Right atrium auricular region (tissue), 2 donors: ENCODE results near the gene ZCCHC3. TPM values are rescaled to one million over a fixed set of nuclear protein-coding genes. Genes with fewer than 3 reads are reported as not detected.

ENCODE experiments used
- DNase-seq: peaks from one replicate; pipeline ENCODE4 v3.0.0-alpha.2; 2019; ENCODE audit warnings: low spot score
- H3K27ac ChIP-seq, 2 donors: fragments of 200-600 bp; sonication (generic); 1 replicate in 1 of 2; 2 replicates in 1 of 2; pipeline ENCODE4 v1.5.1; 2016 to 2019
- H3K27me3 ChIP-seq, 2 donors: fragments of 200-600 bp; sonication (generic); one replicate each; pipeline versions ENCODE4 v1.5.1 to v1.6.0; 2017 to 2019
- H3K36me3 ChIP-seq: fragments of 200-600 bp; sonication (generic); one replicate; pipeline ENCODE4 v1.5.1; 2016
- H3K4me1 ChIP-seq, 2 donors: fragments of 200-600 bp; sonication (generic); one replicate each; pipeline versions ENCODE4 v1.5.1 to v1.6.0; 2017 to 2019
- H3K4me3 ChIP-seq, 2 donors: fragments of 200-600 bp; sonication (generic); 1 replicate in 1 of 2; 2 replicates in 1 of 2; pipeline ENCODE4 v1.5.1; 2017 to 2019; ENCODE audit warnings: mild to moderate bottlenecking in 1 of 2, moderate library complexity in 1 of 2
- H3K9me3 ChIP-seq, 2 donors: fragments of 200-600 bp; sonication (generic); one replicate each; pipeline ENCODE4 v1.5.1; 2019
- CTCF ChIP-seq, 2 donors: fragments of 200-600 bp; sonication (generic); IDR thresholded peaks; one replicate each; pipeline ENCODE4 v1.5.1; 2019; ENCODE audit warnings: antibody characterized with exemption in 2 of 2
- total RNA-seq, 2 donors: library from RNA; depleted of rRNA; stranded (reverse); fragments of >200 nt; gene quantifications; one replicate each; pipeline ENCODE4 v1.1.0, GENCODE V29; 2016

Gene ZCCHC3
- total RNA-seq, 2 donors from 2014 or later, result 10.2 to 14.4 TPM

DNA sequence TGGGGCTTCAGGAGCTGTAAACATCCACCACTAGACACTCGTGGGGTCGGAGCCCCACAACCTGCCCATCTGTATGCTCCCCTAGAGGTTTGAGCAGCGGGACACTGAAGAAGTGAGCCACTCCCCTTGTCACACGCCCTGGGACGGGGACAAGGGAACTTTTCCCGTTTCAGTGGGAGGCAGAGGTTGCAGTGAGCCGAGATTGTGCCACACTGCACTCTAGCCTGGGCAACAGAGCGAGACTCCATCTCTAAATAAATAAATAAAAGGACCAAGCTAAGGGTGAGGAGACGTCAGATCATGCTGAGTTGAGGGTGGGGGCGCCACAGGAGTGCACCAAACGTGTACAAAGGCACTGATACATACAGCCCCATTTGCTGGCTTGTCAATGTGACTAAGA, 8.4 kb downstream of the ZCCHC3 start:
- Histone ChIP-seq H3K4me1 (peaks cover 0 to 24% of the 10 kb centered on the region in 2 donors), H3K36me3 (no peaks in the 10 kb centered on the region), H3K27ac (no peak overlapping the region), H3K4me3 (no peak overlapping the region), H3K9me3 (no peaks in the 10 kb centered on the region), H3K27me3 (no peaks in the 10 kb centered on the region)
- no peak for DNase-seq
- TF ChIP-seq CTCF (IDR thresholded peaks at IDR 0.05), result no peak

- Histone ChIP-seq H3K27ac (peak overlapping the region in 1 of 2 donors; percentile 92), H3K4me1 (peaks cover 0 to 16% of the 10 kb centered on the region in 2 donors), H3K27me3 (no peaks in the 10 kb centered on the region), H3K36me3 (no peaks in the 10 kb centered on the region), H3K4me3 (no peak overlapping the region), H3K9me3 (no peaks in the 10 kb centered on the region)
- DNase-seq, result no peak
- TF ChIP-seq CTCF (IDR thresholded peaks at IDR 0.05), result no peak
These were observed 11.2 kb downstream of the ZCCHC3 start for GRCh38 chr20:308427-309038.

- Histone ChIP-seq H3K27me3 (no peaks in the 10 kb centered on the region), H3K36me3 (no peaks in the 10 kb centered on the region), H3K27ac (peak overlapping the region; percentile 78 to 92), H3K4me3 (peak overlapping the region; percentile 52 to 57), H3K4me1 (peaks cover 0 to 16% of the 10 kb centered on the region in 2 donors), H3K9me3 (no peaks in the 10 kb centered on the region)
- DNase-seq, result no peak
- TF ChIP-seq CTCF (IDR thresholded peaks at IDR 0.05), result peak in 1 of 2 donors; percentile 25
These were observed 12.0 kb downstream of the ZCCHC3 start for GRCh38 chr20:309306-309840.

GRCh38 chr20:309841-310644, 12.7 kb downstream of the ZCCHC3 start:
- H3K4me1 ChIP-seq, result peaks cover 0 to 16% of the 10 kb centered on the region in 2 donors
- H3K27me3 ChIP-seq, result no peaks in the 10 kb centered on the region
- H3K9me3 ChIP-seq, result no peaks in the 10 kb centered on the region
- no peak for TF ChIP-seq CTCF (IDR thresholded peaks at IDR 0.05)
- H3K36me3 ChIP-seq, result no peaks in the 10 kb centered on the region
- H3K27ac ChIP-seq, result peak overlapping the region; percentile 78 to 92
- peak overlapping the region; percentile 52 to 57 for H3K4me3 ChIP-seq
- peak; percentile 99 for DNase-seq

GRCh38 chr20:310645-311044, 13.3 kb downstream of the ZCCHC3 start:
- Histone ChIP-seq H3K27me3 (no peaks in the 10 kb centered on the region), H3K36me3 (no peaks in the 10 kb centered on the region), H3K9me3 (no peaks in the 10 kb centered on the region), H3K27ac (peak overlapping the region; percentile 78 to 92), H3K4me1 (peaks cover 0 to 16% of the 10 kb centered on the region in 2 donors), H3K4me3 (peak overlapping the region; percentile 52 to 57)
- DNase-seq, result no peak
- TF ChIP-seq CTCF (IDR thresholded peaks at IDR 0.05), result no peak
